Fibroblast of mammary gland (primary cell): ENCODE results near the gene AANAT.

ENCODE experiments used
- DNase-seq: peaks from one replicate; pipeline ENCODE4 v3.0.0-alpha.2; 2010; ENCODE audit warnings: low read depth
- H3K4me3 ChIP-seq: 2 replicates; pipeline ENCODE4 v1.5.1; 2011; ENCODE audit warnings: low read depth, mild to moderate bottlenecking, low read length, moderate library complexity; ENCODE audit not compliant: control insufficient read depth
- TF ChIP-seq, protein P1 (sequence below): conservative IDR thresholded peaks from 2 replicates; pipeline ENCODE4 v1.5.1; 2011; ENCODE audit warnings: low read depth, low read length, inconsistent platforms; ENCODE audit not compliant: control insufficient read depth, insufficient read depth

Gene AANAT

DNA sequence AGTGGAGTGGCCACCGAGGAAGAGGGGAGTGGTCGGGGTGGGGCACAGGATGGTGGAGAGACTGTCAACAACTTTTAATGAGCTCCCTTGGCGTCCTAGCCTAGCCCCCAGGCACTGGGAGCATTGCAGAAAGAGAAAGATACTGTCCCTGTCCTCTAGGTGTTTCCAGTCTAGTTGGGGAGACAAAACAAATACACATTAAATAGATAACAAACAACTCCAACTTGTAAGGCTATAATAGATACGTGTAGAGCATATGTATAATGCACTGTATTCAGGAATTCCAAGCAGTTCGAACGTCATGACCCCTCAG is 14.0 kb upstream of the AANAT start:
- H3K4me3 ChIP-seq = no peak overlapping the region
- no peak for DNase-seq
- TF ChIP-seq, protein P1, sequence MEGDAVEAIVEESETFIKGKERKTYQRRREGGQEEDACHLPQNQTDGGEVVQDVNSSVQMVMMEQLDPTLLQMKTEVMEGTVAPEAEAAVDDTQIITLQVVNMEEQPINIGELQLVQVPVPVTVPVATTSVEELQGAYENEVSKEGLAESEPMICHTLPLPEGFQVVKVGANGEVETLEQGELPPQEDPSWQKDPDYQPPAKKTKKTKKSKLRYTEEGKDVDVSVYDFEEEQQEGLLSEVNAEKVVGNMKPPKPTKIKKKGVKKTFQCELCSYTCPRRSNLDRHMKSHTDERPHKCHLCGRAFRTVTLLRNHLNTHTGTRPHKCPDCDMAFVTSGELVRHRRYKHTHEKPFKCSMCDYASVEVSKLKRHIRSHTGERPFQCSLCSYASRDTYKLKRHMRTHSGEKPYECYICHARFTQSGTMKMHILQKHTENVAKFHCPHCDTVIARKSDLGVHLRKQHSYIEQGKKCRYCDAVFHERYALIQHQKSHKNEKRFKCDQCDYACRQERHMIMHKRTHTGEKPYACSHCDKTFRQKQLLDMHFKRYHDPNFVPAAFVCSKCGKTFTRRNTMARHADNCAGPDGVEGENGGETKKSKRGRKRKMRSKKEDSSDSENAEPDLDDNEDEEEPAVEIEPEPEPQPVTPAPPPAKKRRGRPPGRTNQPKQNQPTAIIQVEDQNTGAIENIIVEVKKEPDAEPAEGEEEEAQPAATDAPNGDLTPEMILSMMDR = no peak

DNA sequence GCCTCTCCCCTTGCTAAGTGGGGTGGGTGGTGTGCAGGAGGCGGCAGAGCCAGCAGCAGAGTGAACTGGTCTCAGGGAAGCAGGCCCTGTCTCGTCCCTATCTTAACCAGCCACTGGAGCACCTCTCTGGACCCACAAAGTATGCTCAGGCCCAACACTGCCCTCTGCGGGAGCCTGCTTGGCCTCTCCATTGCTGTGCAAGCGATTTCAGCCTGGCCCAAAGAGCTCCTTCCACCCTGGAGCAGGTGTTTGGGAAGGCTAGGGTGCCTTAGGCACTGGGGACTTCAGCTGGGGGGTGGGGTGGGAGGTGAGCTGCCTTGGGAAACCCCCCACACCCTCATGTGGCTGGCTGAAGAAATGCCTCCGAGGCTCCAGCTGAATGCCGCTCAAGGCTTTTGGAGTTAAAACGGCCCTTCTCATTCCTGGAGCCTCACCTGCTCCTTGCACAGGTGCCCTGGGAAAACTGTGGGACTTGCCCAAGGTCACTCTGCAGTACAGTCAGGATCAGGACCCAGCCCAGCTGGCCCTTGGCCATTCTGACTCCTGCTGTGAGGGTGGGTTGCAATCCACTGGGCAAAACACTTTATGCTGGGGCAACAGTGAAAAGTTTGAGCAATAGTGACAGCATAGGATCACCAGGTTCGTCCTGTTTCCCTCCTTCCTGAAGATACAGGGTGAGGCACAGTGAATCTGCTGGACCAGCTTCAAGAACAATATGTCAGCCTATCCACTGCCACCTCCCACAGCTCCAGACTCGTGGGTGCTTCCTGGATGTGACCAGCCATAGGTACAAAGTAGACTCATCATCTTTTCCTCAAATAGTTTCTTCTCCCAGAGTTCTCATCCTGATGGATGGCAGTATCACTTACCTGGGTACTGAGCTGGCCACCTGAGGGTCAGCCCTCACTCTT is 8.6 kb upstream of the AANAT start:
- H3K4me3 ChIP-seq = no peak overlapping the region
- DNase-seq = peak; percentile 43
- TF ChIP-seq, protein P1 = peak; percentile 54

DNA sequence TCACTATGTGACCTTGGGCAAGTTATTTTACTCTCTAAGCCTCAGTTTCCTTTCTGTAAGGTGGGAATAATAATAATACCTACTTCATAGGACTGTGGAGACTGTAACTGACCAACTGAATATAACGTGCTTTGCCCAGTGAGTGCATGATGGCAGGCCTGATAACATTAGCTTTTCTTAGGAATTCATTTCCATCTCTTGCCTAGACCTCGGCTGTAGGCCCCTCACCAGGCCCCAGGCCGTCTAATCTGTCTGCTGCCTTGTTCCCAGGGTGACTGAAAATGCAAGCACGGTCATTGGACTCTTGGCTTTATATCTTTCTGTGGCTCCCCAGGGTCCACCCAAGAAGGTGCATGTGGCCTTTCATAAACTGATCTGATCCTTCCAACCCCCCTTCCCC is 7.7 kb upstream of the AANAT start:
- TF ChIP-seq, protein P1 = no peak
- DNase-seq = no peak
- no peak overlapping the region for H3K4me3 ChIP-seq

DNA sequence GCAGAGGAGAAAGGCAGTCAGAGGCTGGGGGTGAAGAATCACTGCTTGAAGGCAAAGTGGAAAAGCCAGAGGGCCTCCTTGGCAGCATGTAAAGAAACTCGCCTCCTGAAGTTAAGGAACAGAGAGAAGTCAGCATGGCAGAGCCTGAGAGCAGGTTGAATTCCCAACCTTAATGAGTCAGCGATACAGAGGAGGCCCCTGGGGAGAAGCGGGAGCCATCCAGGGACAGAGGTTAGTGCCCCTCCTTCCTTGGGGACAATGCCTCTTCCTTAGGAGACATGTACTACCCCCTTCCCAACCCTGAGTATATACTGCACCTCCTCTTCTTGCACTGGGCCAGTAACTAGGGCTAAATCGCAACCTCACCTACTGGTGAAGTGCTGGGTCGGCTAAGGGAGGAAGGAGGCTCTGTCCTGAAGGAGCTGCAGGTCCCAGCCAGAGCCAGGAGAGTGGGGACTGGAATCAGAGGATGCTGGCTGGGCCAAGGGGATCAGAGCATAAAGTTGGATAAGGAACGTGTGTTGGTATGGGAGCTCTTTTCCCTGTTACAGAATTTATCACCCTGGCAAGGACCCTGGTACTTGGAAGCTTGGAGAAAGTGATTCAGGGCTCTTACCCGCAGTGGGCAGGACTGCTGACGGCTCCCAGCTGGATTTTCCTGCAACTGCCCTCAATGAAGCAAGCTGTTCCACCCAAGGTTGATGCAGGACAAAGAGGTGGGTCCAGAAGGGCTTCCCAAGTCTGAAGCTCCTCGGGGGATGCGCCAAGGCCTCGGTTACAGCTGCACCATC is 5.4 kb upstream of the AANAT start:
- H3K4me3 ChIP-seq = no peak overlapping the region
- TF ChIP-seq, protein P1 = no peak
- DNase-seq = no peak

DNA sequence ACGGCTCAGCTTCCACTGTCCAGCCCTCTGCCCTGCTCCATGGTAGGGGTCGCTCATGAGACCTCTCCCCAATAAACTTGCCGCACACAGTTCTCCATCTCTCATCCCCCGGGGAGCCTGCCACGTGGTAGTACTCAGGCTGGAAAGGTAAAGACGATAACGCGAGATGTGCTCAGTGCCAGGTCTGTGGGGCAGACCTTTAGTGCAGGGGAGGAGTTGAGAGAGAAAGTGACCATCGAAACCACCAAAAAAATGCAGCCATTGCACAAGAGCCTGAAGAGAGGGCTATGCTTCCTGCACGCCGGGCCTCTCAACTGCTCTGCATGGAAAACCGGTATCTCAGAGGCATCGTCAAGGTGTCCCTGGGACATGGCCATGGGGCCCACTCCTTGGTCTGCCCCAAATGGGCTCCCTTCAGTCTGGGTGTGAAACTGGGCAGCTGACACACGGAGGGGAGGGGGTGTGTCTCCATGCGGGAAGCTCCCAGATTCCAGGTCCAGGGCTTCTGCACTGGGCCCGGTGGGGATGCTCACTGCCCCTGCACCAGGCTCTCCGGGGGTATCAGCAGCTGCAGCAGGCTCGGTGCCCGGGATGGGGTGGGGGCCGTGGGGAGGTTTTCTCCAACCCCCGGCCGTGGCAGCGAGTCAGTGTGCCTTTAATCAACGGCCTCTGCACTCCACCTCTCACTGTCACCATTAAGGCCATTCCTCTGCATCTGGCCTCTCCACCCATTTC is 4.7 kb upstream of the AANAT start:
- TF ChIP-seq, protein P1 = no peak
- no peak overlapping the region for H3K4me3 ChIP-seq
- DNase-seq = no peak

DNA sequence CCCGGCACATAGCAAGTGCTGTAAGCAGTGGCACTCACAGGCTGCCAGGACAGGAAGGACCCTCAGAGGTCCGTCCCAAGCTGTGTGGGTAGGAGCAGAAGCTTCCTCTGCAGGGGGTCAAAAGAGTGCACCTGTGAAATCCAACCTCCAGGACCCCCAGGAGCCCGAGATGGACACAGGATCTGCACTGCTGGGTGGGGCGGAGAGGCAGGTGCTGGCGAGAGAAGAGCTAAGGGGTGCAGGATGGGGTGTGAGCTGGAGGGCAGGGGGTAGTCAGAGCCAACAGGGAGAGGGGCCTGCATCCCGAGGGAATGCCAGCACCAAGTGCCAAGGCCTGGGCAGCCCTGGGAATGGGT is 650 bp upstream of the AANAT start:
- TF ChIP-seq, protein P1 = no peak
- no peak for DNase-seq
- no peak overlapping the region for H3K4me3 ChIP-seq
